ENCODE data around the gene LPAR1.

LPAR1 gene

DNA sequence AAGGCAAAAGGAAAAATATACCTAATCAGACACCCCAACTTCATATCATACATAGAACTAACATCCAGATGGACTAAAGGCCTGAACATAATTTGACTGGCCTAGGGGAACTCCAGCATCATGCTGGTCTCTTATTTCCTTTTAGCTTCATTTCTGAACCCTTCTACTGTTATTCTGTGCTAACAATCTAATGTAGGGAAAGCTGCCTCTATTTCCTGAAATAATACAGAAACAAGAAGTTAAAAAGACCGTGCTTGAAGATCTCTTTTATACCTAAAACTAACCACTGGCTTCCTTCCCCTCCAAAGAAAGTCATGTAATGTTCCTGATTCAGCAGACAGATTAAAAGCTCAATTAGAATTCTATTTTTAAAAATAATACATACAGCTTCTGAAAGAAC, 36.7 kb downstream of the LPAR1 start:
- no peak for DNase-seq (ENCODE audit: low spot score)

- DNase-seq (ENCODE audit: low spot score): no peak
These were observed 38.1 kb downstream of the LPAR1 start for GRCh38 chr9:111000202-111000601.

DNA sequence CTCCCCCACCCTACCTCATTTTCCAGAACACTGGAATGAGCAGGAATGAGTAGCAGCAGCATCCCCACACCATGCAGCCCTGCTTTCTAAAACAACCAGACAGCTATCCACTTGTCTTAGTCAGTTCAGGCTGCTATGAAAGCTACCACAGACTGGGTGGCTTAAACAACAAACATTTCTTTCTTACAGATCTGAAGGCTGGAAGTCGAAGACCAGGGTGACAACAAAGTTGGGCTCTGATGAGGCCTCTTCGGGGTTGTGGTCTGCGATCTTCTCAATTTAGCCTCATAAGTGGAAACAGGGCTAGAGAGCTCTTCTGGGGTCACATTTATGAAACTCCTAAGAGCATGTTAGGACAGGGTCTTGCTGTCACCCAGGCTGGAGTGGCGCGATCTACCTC, 38.9 kb downstream of the LPAR1 start:
- DNase-seq (ENCODE audit: low spot score): no peak

GRCh38 chr9:110997847-110998246, 40.4 kb downstream of the LPAR1 start:
- DNase-seq (ENCODE audit: low spot score): no peak

- DNase-seq (ENCODE audit: low spot score): no peak
These were observed 41.6 kb downstream of the LPAR1 start for GRCh38 chr9:110996436-110997220.

DNA sequence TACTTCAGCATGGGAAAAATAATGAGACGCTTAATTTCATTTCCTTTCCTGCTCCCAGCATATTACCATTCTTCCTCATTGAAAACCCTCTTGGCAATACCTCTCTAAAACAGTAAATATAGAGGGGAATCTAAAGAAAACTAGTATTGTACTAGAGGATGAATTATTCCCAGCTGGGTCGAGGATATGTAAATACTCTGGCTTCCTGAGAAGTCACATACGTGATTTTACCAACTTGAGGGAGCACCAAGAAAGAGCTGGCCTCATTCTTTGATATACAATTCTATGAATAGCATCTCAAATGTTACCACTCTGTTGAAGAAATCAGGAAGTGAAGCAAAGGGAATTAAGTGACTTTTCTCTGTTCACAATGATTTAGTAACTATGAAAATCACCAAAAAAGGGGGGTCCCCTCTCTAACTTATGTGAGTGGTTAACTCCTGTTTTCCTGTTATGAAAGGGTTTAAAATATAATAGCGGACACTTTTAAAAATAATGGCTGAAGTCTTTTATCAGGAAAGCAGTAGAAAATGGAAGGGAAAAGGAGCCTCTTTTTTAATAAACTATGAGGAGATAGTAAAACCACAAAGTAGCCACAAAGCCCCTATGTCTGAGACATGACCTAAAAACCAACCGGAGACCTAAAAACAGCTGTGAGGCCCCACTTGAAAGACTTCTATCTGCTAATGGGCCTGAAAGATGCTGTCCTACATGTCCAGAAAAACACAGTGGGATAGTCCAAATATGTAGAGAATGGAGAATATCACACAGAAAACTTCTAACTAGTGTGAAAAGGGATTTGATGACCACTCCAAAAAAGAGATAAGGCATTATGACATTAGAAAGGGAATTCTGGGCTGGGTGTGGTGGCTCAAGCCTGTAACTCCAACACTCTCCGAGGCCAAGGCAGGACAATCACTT, 42.6 kb downstream of the LPAR1 start:
- no peak for DNase-seq (ENCODE audit: low spot score)

DNA sequence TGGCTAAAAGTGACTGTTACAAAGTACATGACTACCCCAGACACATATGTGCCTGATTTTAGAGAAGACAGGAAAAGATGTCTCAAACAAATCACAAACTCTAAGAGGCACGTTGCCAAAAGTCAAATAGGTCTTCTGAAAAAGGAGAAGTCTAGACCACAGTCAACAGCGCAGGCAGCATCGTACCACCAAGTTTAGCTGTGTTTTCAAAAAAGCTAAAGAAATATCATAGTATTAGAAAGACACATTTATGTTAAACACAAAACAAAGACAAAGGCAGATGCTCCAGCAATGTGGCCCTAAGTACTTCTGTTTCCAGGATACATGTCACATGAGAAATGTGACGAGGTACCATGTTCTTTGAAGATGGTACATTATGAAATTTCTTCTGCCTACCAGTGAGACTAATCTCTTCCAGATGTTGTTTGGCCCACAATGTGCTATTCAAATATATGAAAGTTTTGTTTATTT, 43.5 kb downstream of the LPAR1 start:
- no peak for DNase-seq (ENCODE audit: low spot score)

- no peak for DNase-seq (ENCODE audit: low spot score)
These were observed 47.8 kb downstream of the LPAR1 start for GRCh38 chr9:110990481-110990880.

GRCh38 chr9:110986529-110986928, 51.7 kb downstream of the LPAR1 start:
- no peak for DNase-seq (ENCODE audit: low spot score)

GRCh38 chr9:110984890-110985437, 53.3 kb downstream of the LPAR1 start:
- no peak for DNase-seq (ENCODE audit: low spot score)

- DNase-seq (ENCODE audit: low spot score): no peak
These were observed 58.0 kb downstream of the LPAR1 start for GRCh38 chr9:110980261-110980660.

- no peak for DNase-seq (ENCODE audit: low spot score)
These were observed 58.6 kb downstream of the LPAR1 start for GRCh38 chr9:110979636-110980035.

DNA sequence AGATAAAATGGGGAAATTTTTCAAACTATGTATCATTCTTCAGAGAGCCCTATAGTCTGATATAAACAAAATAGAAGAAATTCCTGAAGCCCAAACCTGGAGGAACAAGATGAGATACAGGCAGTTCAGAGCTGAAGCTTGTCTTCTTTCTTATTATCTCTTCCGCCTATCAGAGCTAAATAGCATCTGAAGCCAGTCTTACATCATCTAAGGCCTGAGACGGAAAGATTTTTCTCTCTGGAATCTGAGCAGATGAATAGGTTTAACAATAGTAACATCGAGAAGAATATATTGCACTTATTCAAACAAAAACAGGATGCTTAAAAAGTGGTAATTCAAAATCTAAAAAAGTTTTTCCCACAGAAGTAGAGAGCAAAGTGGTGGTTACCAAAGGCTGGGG, 59.8 kb downstream of the LPAR1 start:
- DNase-seq (ENCODE audit: low spot score): no peak

DNA sequence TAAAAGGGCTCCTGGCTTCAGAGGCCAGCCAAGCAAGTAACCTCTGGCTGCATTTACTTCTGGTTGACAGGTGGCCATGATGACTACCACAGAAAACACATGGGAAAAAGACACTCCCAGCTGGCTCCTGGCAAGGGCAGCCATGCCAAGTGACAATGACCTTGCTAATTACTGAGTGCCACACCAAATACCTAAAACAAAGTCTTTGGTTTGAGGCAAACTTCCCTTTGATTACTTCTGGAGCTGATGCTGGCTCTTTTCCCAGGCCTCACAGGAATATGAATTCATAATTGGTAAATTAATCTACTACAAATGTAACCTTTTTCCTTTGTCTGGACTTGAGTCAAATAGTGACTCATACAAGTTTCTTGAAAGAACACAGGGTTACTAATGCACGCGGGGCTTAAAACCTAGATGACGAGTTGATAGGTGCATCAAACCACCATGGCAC, 61.0 kb downstream of the LPAR1 start:
- no peak for DNase-seq (ENCODE audit: low spot score)

DNA sequence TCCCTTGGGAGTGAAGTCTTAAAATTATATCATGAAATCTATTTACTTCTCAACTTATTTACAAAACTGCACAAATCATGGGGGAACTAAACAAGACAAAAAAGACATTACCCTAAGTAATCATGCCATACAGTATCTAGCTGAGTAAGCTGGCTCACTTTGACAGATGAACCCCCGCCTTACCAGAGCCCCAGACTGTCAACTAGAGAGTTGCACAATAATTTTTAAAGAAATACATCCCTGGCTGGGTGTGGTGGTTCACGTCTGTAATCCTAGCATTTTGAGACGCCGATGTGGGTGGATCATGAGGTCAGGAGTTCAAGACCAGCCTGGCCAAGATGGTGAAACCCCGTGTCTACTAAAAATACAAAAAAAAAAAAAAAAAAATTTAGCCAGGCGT, 62.3 kb downstream of the LPAR1 start:
- no peak for DNase-seq (ENCODE audit: low spot score)

- no peak for DNase-seq (ENCODE audit: low spot score)
These were observed 63.0 kb downstream of the LPAR1 start for GRCh38 chr9:110975278-110975677.

- no peak for DNase-seq (ENCODE audit: low spot score)
These were observed 66.6 kb downstream of the LPAR1 start for GRCh38 chr9:110971705-110972104.

GRCh38 chr9:110971234-110971633, 67.0 kb downstream of the LPAR1 start:
- no peak for DNase-seq (ENCODE audit: low spot score)

- no peak for DNase-seq (ENCODE audit: low spot score)
These were observed 68.3 kb downstream of the LPAR1 start for GRCh38 chr9:110969971-110970386.

GRCh38 chr9:110968096-110968495, 70.2 kb downstream of the LPAR1 start:
- no peak for DNase-seq (ENCODE audit: low spot score)

GRCh38 chr9:110967196-110967595, 71.1 kb downstream of the LPAR1 start:
- DNase-seq (ENCODE audit: low spot score): no peak

- DNase-seq (ENCODE audit: low spot score): no peak
These were observed 78.0 kb downstream of the LPAR1 start for GRCh38 chr9:110960288-110960687.

GRCh38 chr9:110958847-110959246, 79.4 kb downstream of the LPAR1 start:
- DNase-seq (ENCODE audit: low spot score): no peak

Data from kidney capillary endothelial cell (primary cell).